Astrocyte (in vitro differentiated cells and primary cell): Measurements from ENCODE around the gene ORAI2. TPM values are rescaled to one million over a fixed set of nuclear protein-coding genes. Genes with fewer than 3 reads are reported as not detected.
A peak's percentile ranks its signal among the peaks of the same experiment; 100 is the strongest.

Experiments used
- DNase-seq: peaks from one replicate; pipeline ENCODE4 v3.0.0-alpha.2; 2010; ENCODE audit warnings: low read depth
- FAIRE-seq: peaks from 2 replicates; lab custom pipeline; 2011; peaks lifted over from hg19 to GRCh38; lab: Jason Lieb, UNC
- H2AFZ ChIP-seq: 2 replicates; pipeline ENCODE4 v1.6.0; 2012; ENCODE audit warnings: low read depth, low read length, inconsistent platforms
- H3K27ac ChIP-seq: 2 replicates; pipeline ENCODE4 v1.5.1; 2011; ENCODE audit warnings: low read depth, low read length, inconsistent platforms
- H3K27me3 ChIP-seq: 2 replicates; pipeline ENCODE4 v1.6.0; 2011; ENCODE audit warnings: low read length, inconsistent platforms; ENCODE audit not compliant: insufficient read depth
- H3K36me3 ChIP-seq: 2 replicates; pipeline ENCODE4 v1.5.1; 2011; ENCODE audit warnings: low read length, inconsistent platforms; ENCODE audit not compliant: insufficient read depth
- H3K4me1 ChIP-seq: 2 replicates; pipeline ENCODE4 v1.5.1; 2011; ENCODE audit warnings: low read length, inconsistent platforms; ENCODE audit not compliant: insufficient read depth
- H3K4me2 ChIP-seq: 2 replicates; pipeline ENCODE4 v1.6.0; 2012; ENCODE audit warnings: low read length, inconsistent platforms
- H3K4me3 ChIP-seq: 2 replicates; pipeline ENCODE4 v1.5.1; 2011; ENCODE audit warnings: low read depth, mild to moderate bottlenecking, low read length, inconsistent platforms; ENCODE audit not compliant: insufficient read depth
- H3K79me2 ChIP-seq: 2 replicates; pipeline ENCODE4 v1.6.0; 2012; ENCODE audit warnings: mild to moderate bottlenecking, low read length, inconsistent platforms; ENCODE audit not compliant: insufficient read depth
- H3K9ac ChIP-seq: 2 replicates; pipeline ENCODE4 v1.6.0; 2012; ENCODE audit warnings: mild to moderate bottlenecking, low read length, inconsistent platforms
- H3K9me3 ChIP-seq: 2 replicates; pipeline ENCODE4 v1.5.1; 2012; ENCODE audit warnings: low read depth, mild to moderate bottlenecking, low read length, inconsistent platforms; ENCODE audit not compliant: insufficient read depth
- H4K20me1 ChIP-seq: 2 replicates; pipeline ENCODE4 v1.6.0; 2012; ENCODE audit warnings: low read length, inconsistent platforms; ENCODE audit not compliant: insufficient read depth
- H3K27ac Mint-ChIP-seq: one replicate; pipeline ENCODE4 v1.8.0; 2021; ENCODE audit warnings: mild to moderate bottlenecking, mixed read lengths; ENCODE audit not compliant: unreplicated experiment
- H3K27me3 Mint-ChIP-seq: one replicate; pipeline ENCODE4 v1.8.0; 2021; ENCODE audit warnings: low read depth, mixed read lengths; ENCODE audit not compliant: unreplicated experiment
- H3K36me3 Mint-ChIP-seq: one replicate; pipeline ENCODE4 v1.8.0; 2021; ENCODE audit warnings: low read depth, mixed read lengths; ENCODE audit not compliant: unreplicated experiment
- H3K4me1 Mint-ChIP-seq: one replicate; pipeline ENCODE4 v1.8.0; 2021; ENCODE audit warnings: low read depth, mixed read lengths; ENCODE audit not compliant: unreplicated experiment
- H3K4me3 Mint-ChIP-seq: one replicate; pipeline ENCODE4 v1.8.0; 2021; ENCODE audit warnings: mild to moderate bottlenecking, moderate library complexity, mixed read lengths; ENCODE audit not compliant: unreplicated experiment
- H3K9me3 Mint-ChIP-seq: one replicate; pipeline ENCODE4 v1.8.0; 2021; ENCODE audit warnings: mild to moderate bottlenecking, mixed read lengths; ENCODE audit not compliant: unreplicated experiment
- CTCF ChIP-seq: IDR thresholded peaks from 2 replicates; pipeline ENCODE4 v1.5.1; 2011; ENCODE audit warnings: low read depth, mild to moderate bottlenecking, inconsistent platforms, low read length, moderate library complexity; ENCODE audit not compliant: insufficient read depth
- EZH2 ChIP-seq: IDR thresholded peaks from 2 replicates; pipeline ENCODE4 v1.6.1; 2012; ENCODE audit warnings: mild to moderate bottlenecking, low read length, inconsistent platforms; ENCODE audit not compliant: insufficient read depth
- total RNA-seq: library from RNA; stranded (reverse); gene quantifications from 2 replicates; pipeline ENCODE4 v1.2.1, GENCODE V29; 2021

Gene ORAI2
- total RNA-seq, 1 donor from 2014 or later = 64.4 TPM

DNA sequence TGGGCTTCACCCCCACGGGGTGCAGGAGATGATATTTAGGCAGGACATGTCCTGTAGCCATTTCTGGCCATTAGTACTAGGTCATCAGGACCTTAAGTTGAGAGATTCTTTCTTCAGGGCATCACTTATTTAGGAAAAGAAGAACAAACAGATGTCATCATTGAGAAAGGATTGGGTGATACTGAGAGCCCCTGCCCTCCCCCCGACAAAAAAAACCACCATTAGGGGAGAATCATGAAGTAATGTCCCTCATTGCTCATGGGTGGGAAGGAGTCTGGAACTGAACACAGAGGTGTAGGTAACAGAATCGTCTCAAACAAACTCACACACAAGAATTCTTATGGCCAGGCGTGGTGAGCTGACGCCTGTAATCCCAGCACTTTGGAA lies 6.4 kb upstream of the ORAI2 start:
- peaks cover 10% of the 10 kb centered on the region for H3K36me3 Mint-ChIP-seq
- no peak overlapping the region for H3K9ac ChIP-seq
- peaks cover 2% of the 10 kb centered on the region for H3K36me3 ChIP-seq
- H3K4me3 Mint-ChIP-seq = no peak overlapping the region
- FAIRE-seq (no peak), DNase-seq (no peak)
- TF ChIP-seq CTCF = no peak
- no peak for TF ChIP-seq EZH2
- H3K4me2 ChIP-seq = no peak overlapping the region
- H3K27me3 ChIP-seq = no peaks in the 10 kb centered on the region
- no peaks in the 10 kb centered on the region for H3K9me3 Mint-ChIP-seq
- H2AFZ ChIP-seq = no peak overlapping the region
- H3K27ac ChIP-seq = no peak overlapping the region
- H3K4me1 Mint-ChIP-seq = peaks cover 11% of the 10 kb centered on the region
- no peaks in the 10 kb centered on the region for H3K79me2 ChIP-seq
- no peaks in the 10 kb centered on the region for H3K4me1 ChIP-seq
- no peak overlapping the region for H3K4me3 ChIP-seq
- H3K9me3 ChIP-seq = no peaks in the 10 kb centered on the region
- no peaks in the 10 kb centered on the region for H3K27me3 Mint-ChIP-seq
- H4K20me1 ChIP-seq = peaks cover 8% of the 10 kb centered on the region
- peak overlapping the region; percentile 19 for H3K27ac Mint-ChIP-seq

DNA sequence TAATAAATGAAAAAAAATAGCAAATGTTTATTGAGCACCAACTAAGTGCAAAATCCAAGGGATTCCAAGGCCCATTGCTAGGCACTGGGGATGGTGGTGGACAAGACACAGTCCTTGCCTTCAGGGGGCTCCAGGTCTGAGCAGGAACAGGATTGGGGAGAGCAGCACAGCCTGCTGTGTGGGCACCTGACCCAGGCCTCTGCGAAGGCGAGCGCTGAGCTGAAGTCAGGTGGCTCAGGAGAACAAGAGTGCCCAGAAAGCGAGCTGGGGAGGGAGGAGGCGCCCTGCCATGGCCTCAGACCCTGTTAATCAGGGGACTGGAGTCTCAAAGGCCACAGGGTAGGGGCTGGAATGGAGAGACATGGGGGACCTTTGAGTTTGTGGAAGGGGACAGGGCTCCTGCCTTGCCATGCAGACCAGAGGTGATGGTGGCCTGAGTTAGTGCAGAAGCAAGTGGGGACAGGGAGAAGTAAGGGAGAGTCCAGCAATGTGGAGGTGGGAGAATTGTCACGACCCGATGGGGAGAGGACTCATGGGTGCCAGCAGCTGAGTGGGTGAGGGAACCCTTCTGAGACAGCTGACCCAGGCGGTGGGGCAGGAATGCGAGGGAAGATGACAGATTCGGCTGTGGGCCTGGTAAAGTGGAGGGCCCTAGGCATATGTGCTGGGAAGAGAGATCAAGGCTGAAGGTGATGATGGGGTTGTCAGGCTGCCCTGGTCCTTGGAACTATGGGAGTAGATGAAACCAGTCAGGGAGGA lies 4.1 kb upstream of the ORAI2 start:
- no peak overlapping the region for H3K9ac ChIP-seq
- peaks cover 4% of the 10 kb centered on the region for H3K79me2 ChIP-seq
- no peak overlapping the region for H2AFZ ChIP-seq
- DNase-seq (no peak), FAIRE-seq (no peak)
- no peaks in the 10 kb centered on the region for H3K27me3 ChIP-seq
- no peak overlapping the region for H3K4me2 ChIP-seq
- H3K36me3 ChIP-seq = peaks cover 2% of the 10 kb centered on the region
- no peak overlapping the region for H3K27ac ChIP-seq
- H3K4me1 ChIP-seq = peaks cover 4% of the 10 kb centered on the region
- no peaks in the 10 kb centered on the region for H3K9me3 Mint-ChIP-seq
- no peaks in the 10 kb centered on the region for H3K27me3 Mint-ChIP-seq
- no peak overlapping the region for H3K4me3 Mint-ChIP-seq
- H4K20me1 ChIP-seq = peaks cover under 1% of the 10 kb centered on the region
- no peak overlapping the region for H3K27ac Mint-ChIP-seq
- peaks cover 11% of the 10 kb centered on the region for H3K4me1 Mint-ChIP-seq
- no peaks in the 10 kb centered on the region for H3K9me3 ChIP-seq
- H3K4me3 ChIP-seq = no peak overlapping the region
- H3K36me3 Mint-ChIP-seq = peaks cover 8% of the 10 kb centered on the region
- no peak for TF ChIP-seq CTCF
- no peak for TF ChIP-seq EZH2

DNA sequence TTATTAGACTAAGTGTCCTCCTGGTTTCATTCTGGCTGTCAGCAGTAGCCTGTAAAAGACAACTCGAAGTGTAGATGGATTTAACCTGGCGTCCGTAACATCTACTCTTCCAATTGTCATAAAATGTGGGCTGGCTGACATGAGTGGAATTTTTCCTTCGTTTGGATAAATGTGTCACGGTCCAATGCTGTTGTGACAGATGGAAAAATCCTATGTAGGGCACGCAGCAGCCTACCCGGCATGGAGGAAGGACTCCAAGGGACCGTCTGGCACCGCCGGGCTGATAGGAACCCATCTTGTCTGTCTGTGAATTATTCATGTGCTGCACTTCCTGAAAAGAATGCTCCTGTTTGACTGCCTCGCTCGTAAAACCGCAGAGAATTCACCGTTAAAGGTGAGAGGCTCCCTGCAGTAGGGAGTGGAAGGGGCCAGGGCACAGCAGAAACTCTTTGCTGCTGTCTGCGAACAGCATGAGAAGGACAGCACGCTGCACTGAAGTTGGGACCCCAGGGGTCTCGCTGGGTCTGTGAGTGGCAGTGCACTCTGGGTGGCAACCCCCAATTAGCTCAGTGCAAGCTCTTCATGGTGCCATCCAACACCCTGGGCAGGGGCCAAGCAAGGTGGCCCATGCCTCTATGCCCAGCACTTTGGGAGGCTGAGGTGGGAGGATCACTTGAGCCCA lies 1.6 kb upstream of the ORAI2 start:
- peaks cover 8% of the 10 kb centered on the region for H3K4me1 ChIP-seq
- FAIRE-seq (no peak), DNase-seq (no peak)

More for the DNA sequence above, 1.6 kb upstream of the ORAI2 start:
- H3K9me3 ChIP-seq = no peaks in the 10 kb centered on the region
- H3K36me3 Mint-ChIP-seq = peaks cover 13% of the 10 kb centered on the region
- H3K4me1 Mint-ChIP-seq = peaks cover 12% of the 10 kb centered on the region
- H3K36me3 ChIP-seq = peaks cover 2% of the 10 kb centered on the region
- no peaks in the 10 kb centered on the region for H3K27me3 Mint-ChIP-seq
- no peak overlapping the region for H3K4me3 ChIP-seq
- peak overlapping the region; percentile 22 for H3K4me2 ChIP-seq
- peaks cover 22% of the 10 kb centered on the region for H3K79me2 ChIP-seq
- H3K27me3 ChIP-seq = no peaks in the 10 kb centered on the region
- H3K27ac ChIP-seq = no peak overlapping the region
- no peaks in the 10 kb centered on the region for H4K20me1 ChIP-seq
- H3K27ac Mint-ChIP-seq = peak overlapping the region; percentile 34
- H3K9ac ChIP-seq = no peak overlapping the region
- no peaks in the 10 kb centered on the region for H3K9me3 Mint-ChIP-seq
- no peak overlapping the region for H2AFZ ChIP-seq
- H3K4me3 Mint-ChIP-seq = no peak overlapping the region
- TF ChIP-seq EZH2 (no peak), CTCF (no peak)
